ENCODE data around the gene UNC119B.

The UNC119B gene

DNA sequence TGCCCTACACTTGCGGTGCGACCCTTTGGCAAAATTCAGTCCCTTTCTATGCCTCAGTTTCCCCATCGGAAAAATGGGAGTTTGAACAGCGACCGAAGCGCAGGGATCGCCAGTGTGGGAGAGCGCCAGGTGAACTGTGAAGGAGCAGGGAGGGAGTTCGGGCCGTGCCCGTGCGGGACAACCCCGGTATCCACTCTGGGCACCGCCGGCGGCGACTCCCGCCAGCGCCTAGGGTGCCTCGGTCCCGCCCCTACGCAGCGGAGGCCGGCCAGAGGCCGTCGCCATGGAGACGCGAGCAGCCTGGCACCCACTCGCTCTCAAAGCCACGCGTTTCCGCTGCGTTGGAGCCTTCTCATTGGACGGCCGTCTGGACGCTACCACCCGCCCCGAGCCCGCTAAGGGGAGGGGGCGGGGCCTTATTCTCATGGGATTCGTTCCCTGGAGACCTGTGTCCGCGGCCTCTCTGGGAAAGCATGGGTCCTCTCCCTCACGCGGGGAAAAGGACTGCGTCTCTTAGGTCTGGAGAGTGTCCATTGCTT lies 24.0 kb upstream of the UNC119B start:
- H3K36me3 ChIP-seq = peaks cover 5% of the 10 kb centered on the region
- DNase-seq = peak; percentile 98
- H3K27me3 ChIP-seq (ENCODE audit: insufficient read depth, low read depth, severe bottlenecking) = no peaks in the 10 kb centered on the region
- peak overlapping the region; percentile 89 for H3K4me3 ChIP-seq (ENCODE audit: low read depth, low read length)
- peak overlapping the region; percentile 99 for H3K27ac ChIP-seq
- TF ChIP-seq, protein P1, sequence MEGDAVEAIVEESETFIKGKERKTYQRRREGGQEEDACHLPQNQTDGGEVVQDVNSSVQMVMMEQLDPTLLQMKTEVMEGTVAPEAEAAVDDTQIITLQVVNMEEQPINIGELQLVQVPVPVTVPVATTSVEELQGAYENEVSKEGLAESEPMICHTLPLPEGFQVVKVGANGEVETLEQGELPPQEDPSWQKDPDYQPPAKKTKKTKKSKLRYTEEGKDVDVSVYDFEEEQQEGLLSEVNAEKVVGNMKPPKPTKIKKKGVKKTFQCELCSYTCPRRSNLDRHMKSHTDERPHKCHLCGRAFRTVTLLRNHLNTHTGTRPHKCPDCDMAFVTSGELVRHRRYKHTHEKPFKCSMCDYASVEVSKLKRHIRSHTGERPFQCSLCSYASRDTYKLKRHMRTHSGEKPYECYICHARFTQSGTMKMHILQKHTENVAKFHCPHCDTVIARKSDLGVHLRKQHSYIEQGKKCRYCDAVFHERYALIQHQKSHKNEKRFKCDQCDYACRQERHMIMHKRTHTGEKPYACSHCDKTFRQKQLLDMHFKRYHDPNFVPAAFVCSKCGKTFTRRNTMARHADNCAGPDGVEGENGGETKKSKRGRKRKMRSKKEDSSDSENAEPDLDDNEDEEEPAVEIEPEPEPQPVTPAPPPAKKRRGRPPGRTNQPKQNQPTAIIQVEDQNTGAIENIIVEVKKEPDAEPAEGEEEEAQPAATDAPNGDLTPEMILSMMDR (IDR thresholded peaks at IDR 0.05; ENCODE audit: low read depth, low read length) = no peak
- H3K9me3 ChIP-seq (ENCODE audit: severe bottlenecking) = no peaks in the 10 kb centered on the region

DNA sequence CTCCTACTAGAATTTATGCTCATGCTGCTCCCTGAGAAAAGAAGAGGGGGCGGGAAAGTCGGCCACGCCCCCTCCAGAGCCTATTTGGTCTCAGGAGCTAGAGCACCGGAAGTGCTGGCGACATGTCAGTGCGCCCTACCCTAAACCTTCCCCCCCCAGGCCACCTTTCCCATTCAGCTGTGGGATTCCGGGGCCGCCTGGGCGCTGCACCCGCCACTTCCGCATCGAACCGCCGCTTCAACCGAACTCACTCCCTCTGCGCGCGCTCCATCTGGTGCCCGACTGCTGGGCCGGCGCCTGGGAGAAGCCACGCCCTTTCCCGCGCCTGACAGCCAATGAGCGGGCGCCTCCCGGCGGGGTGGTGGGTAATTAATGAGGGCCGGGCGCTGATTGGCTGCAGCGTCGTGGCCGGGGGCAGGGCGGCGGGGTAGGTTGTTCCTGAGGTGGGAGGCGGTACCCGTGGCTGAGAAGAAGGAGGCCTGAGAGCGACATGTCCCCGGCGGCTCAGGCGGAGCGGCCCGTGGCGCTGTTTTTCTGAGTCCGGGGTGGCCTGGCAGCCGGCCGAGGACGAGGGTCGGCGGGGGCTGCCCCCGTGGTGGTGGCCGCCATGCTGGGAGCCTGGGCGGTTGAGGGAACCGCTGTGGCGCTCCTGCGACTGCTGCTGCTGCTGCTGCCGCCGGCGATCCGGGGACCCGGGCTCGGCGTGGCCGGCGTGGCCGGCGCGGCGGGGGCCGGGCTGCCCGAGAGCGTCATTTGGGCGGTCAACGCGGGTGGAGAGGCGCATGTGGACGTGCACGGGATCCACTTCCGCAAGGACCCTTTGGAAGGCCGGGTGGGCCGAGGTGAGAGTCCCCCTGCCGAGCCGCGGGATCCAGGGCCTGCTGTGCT lies 23.3 kb upstream of the UNC119B start, which contains the start of gene MLEC:
MLEC (plus strand) TSS at position 460 of the 888 bp plus-strand sequence; CDS start at position 608, 148 bp downstream.
- peak within 1 kb of the TSS; percentile 89 for H3K4me3 ChIP-seq (ENCODE audit: low read depth, low read length)
- no peaks in the 10 kb centered on the region for H3K27me3 ChIP-seq (ENCODE audit: insufficient read depth, low read depth, severe bottlenecking)
- no peaks in the 10 kb centered on the region for H3K9me3 ChIP-seq (ENCODE audit: severe bottlenecking)
- TF ChIP-seq, protein P1 (IDR thresholded peaks at IDR 0.05; ENCODE audit: low read depth, low read length) = no peak
- H3K27ac ChIP-seq = peak within 1 kb of the TSS; percentile 99
- peaks cover 5% of the 10 kb centered on the region for H3K36me3 ChIP-seq
- DNase-seq = peak; percentile 98

DNA sequence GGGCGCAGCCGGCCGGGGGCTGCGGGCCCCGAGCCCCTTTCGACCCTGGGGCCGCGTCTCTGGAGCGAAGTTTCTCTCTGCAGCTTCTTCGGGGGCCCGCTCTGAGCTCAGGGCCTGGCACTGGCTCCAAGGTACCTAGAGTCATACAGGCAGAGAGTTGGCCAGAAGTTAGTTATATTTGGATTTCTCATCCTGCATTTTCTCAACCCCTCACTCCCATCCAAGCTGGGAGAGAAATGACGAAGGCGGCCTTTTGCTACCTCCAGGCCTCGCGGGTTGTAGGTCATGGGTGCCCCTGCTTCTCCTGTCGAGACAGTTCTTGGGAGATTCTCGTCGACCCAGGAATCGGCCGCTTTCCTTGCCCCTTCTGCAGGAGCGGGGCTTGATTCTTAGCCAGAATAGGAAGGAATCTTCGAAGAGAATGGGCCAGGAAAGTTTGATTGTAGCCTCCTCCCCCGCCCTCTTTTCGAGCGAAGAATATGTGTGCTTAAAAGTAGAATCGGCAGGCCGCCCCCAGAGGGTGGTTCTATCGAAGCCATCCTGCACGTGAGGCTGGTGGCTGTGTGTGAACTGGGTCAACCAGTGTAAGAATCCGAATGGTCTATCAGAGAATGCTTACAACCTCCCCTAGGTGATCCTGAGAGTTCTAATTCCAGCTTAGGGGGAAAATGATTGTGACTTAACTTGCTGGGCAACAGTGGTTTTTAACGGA lies 22.5 kb upstream of the UNC119B start:
- H3K27ac ChIP-seq = peak overlapping the region; percentile 99
- DNase-seq = no peak
- H3K36me3 ChIP-seq = peaks cover 10% of the 10 kb centered on the region
- TF ChIP-seq, protein P1 (IDR thresholded peaks at IDR 0.05; ENCODE audit: low read depth, low read length) = no peak
- H3K9me3 ChIP-seq (ENCODE audit: severe bottlenecking) = no peaks in the 10 kb centered on the region
- H3K4me3 ChIP-seq (ENCODE audit: low read depth, low read length) = peak overlapping the region; percentile 89
- no peaks in the 10 kb centered on the region for H3K27me3 ChIP-seq (ENCODE audit: insufficient read depth, low read depth, severe bottlenecking)

DNA sequence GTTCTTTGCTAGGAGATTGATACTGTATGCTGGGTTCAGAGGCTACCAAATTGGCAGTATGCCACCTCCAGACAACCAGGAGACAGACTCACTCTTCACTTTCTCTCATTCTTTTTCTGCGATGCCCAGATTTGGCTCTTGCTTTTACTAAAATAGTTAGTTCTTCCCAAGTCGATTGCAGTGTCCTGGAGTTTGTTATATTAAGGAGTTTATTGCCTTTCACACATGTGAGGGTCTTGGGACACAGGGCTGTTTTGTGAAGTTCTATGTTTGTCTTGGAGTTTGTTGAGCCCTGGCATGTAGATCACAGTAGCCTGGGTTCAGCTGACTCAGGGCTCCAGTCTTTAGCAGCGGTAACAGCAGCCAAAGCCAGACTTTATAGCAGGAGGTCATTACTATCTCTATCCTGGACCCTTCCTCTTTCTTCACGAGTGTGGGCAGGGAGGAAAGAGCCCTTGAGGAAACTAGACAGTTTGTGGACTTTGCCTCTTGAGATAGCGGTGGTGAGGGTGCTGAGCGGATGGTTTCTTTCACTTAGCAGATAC lies 21.7 kb upstream of the UNC119B start:
- no peak for DNase-seq
- H3K4me3 ChIP-seq (ENCODE audit: low read depth, low read length) = no peak overlapping the region
- H3K9me3 ChIP-seq (ENCODE audit: severe bottlenecking) = no peaks in the 10 kb centered on the region
- TF ChIP-seq, protein P1 (IDR thresholded peaks at IDR 0.05; ENCODE audit: low read depth, low read length) = no peak
- H3K36me3 ChIP-seq = peaks cover 16% of the 10 kb centered on the region
- H3K27me3 ChIP-seq (ENCODE audit: insufficient read depth, low read depth, severe bottlenecking) = no peaks in the 10 kb centered on the region
- no peak overlapping the region for H3K27ac ChIP-seq

DNA sequence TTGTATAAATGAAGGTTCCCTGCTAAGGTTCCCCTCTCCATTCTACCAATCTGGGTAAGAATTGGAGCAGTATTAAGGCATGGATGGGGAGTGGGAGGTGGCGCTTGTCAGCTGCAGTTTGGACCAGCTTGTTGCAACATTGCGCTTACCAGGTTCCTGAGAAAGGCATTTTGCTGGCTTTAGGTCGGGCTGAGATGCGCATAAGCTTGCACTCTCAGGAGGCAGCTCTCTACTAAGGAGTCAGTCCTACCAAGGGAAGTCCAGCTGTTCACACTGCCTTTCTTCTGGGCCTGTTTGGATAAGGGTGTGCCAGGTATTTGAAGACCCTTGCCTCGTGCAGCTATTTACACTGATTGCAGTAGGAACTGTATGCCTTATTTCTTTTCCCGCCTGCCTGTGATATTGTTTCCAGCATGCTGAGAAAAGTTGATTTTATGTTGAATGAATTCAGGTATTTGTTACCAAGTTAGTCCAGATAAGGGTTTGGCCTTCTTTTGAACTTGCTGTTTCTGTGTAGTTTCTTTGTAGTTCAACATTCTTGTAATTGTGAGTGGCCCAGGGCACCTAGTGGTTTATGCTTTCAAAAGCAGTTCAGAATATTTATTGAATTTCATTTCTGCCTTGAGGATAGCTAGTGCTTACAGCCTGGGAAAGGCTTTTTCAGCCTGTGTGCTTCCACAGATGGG lies 20.7 kb upstream of the UNC119B start:
- TF ChIP-seq, protein P1 (IDR thresholded peaks at IDR 0.05; ENCODE audit: low read depth, low read length) = no peak
- Histone ChIP-seq H3K36me3 (peaks cover 25% of the 10 kb centered on the region), H3K27ac (no peak overlapping the region), H3K9me3 (ENCODE audit: severe bottlenecking) (no peaks in the 10 kb centered on the region), H3K27me3 (ENCODE audit: insufficient read depth, low read depth, severe bottlenecking) (no peaks in the 10 kb centered on the region), H3K4me3 (ENCODE audit: low read depth, low read length) (no peak overlapping the region)
- no peak for DNase-seq

Data from WERI-Rb-1 (cell line).